Fibroblast of gingiva (primary cell): ENCODE results near the gene ZNF561.

Source experiments
- DNase-seq: peaks from one replicate; pipeline ENCODE4 v3.0.0-alpha.2; 2011; ENCODE audit warnings: low read depth

Gene ZNF561

GRCh38 chr19:9580728-9581127 lies 40.3 kb downstream of the ZNF561 start:
- DNase-seq: no peak

DNA sequence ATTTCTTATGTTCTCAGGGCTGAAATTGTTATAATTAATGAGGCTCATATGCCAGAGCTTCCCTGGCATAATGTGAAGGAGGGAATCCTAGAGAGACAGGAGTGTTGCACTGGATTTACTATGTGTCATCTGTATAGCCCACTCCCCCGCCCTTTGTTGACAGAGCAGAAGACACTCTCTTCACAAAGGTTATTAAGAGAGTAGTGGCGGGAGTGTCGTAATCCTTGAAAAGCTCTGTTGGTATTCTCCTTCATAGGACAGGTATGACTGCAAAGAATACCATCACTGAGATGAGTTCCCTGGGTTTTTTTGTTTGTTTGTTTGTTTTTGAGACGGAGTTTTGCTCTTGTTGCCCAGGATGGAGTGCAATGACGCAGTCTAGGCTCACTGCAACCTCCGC lies 50.8 kb downstream of the ZNF561 start:
- DNase-seq: no peak

- DNase-seq: no peak
Observed at GRCh38 chr19:9566729-9567128, 54.3 kb downstream of the ZNF561 start.

- peak; percentile 12 for DNase-seq
Observed at GRCh38 chr19:9565900-9566705, 54.9 kb downstream of the ZNF561 start.
